CD4-positive, alpha-beta T cell treated with Interleukin-6 at 100 ng/mL for 8 hours (primary cell): Measurements from ENCODE around the gene C19orf81.
A peak's percentile ranks its signal among the peaks of the same experiment; 100 is the strongest.

Source experiments
- DNase-seq: peaks from one replicate; pipeline ENCODE4 v3.0.0-alpha.2; 2020; ENCODE audit warnings: mixed read lengths, low spot score

The C19orf81 gene

DNA sequence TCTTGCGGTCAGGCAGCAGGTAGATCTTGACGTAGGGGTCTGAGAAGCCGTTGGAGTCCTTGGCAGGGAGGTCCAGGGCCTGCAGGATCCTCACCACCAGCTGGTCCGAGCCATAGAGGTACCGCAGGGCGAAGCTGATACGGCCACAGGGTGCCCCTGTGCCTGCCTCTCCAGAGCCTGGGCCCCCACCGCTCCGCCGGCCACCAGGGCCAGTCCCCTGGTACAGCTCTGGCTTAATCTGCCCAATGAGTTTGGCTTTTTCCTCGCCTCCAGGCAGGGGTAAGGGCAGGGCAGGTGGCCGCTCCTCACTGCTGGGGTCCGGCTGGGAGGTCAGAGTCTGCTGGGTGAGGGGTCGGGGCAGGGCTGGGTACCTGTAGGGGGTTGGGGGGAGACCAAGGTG lies 19.4 kb upstream of the C19orf81 start:
- no peak for DNase-seq

DNA sequence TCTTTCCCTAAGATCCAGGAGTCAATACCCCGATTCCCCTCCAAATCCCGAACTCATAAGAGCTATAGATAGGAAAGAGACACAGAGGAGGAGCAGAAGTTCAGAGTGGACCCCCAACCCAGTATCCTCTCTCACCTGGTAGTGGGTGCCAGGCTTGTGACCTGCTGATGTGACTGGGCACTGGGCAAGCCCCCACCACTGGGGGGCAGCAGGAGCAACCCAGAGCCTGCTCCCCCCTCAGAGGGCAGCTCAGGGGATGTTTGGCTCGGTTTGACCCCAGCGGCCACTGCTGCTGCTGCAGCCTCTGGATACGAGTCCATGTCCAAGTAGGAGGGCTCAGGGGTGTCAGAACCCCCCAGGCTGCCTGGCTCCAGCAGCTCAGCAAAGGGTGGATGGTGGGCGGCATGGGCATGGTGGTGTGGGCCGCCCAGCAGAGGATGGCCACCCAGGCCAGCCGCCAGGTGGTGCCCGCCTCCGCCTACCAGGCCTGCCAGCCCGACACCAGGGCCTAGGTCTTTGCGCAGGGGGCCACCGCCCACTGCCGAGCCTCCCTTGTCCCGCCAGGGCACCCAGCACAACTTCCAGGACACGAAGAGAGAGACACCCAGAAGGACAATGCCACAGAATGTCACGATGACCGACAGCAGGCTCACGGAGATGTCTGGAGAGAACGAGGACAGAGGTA lies 17.0 kb upstream of the C19orf81 start:
- no peak for DNase-seq

- DNase-seq, result no peak
Observed at GRCh38 chr19:50633359-50633758, 15.9 kb upstream of the C19orf81 start.

DNA sequence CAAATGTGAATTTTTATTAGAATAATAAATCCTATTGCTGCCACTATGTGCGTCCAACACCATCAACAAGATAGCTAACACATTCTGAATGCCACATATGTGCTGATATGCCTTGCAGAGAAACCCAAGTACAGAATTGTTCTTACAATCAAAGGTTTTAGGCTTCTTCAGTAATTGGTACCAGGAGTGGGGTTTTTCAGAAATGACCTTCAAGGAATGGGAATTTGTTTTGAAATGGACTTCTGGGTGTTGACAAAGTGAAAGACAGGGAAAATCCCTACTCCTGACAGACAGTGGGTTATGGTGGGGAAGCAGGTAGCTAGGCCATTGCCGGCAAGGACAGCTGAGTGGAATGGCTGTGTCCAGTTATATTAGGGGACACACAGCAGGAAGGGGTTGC lies 15.3 kb upstream of the C19orf81 start:
- DNase-seq, result no peak

- DNase-seq, result no peak
Observed at GRCh38 chr19:50636317-50637085, 12.7 kb upstream of the C19orf81 start.

GRCh38 chr19:50638600-50638999 lies 10.6 kb upstream of the C19orf81 start:
- DNase-seq, result no peak

- no peak for DNase-seq
Observed at GRCh38 chr19:50639121-50640112, 9.8 kb upstream of the C19orf81 start, which contains the start of gene SYT3. Gene SYT3, minus strand, starts transcription at chr19:50639881. Its CDS starts 2,470 bp downstream, at chr19:50637411.

DNA sequence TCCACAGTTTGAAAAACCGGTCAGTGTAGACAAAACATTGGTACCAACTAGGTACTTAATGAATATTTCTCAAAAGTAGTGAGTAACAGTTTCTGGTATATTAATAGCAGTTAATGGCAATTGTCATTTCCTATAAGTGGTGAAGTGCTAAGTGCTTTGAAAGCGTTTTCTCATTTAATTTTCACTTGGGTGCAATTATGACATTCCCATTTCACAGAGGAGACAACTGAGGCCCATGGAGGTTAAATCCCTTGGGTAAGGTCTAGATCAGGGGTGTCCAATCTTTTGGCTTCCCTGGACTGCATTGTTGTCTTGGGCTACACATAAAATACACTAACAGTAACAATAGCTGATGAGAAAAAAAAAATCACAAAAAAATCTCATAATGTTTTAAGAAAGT lies 8.9 kb upstream of the C19orf81 start:
- no peak for DNase-seq

GRCh38 chr19:50644315-50644915 lies 4.8 kb upstream of the C19orf81 start:
- DNase-seq, result no peak

DNA sequence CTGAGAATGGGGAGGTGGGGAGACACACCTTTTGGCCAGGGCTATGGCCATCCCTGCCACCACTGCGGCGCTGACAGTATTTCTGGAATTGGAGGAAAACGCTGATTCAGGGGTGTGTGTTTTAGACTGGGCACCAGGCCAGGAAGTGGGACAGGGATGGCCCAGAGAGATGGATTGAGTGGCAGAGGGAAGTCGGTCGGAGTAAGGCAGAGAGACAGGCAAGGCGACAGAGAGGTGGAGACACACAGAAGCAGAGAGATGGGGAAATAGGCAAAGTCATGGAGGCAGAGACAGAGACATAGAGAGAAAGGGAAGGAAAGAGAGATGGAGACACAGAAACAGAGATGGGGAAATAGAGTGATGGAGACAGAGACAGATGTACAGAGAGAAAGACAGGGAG lies 4.1 kb upstream of the C19orf81 start:
- no peak for DNase-seq

DNA sequence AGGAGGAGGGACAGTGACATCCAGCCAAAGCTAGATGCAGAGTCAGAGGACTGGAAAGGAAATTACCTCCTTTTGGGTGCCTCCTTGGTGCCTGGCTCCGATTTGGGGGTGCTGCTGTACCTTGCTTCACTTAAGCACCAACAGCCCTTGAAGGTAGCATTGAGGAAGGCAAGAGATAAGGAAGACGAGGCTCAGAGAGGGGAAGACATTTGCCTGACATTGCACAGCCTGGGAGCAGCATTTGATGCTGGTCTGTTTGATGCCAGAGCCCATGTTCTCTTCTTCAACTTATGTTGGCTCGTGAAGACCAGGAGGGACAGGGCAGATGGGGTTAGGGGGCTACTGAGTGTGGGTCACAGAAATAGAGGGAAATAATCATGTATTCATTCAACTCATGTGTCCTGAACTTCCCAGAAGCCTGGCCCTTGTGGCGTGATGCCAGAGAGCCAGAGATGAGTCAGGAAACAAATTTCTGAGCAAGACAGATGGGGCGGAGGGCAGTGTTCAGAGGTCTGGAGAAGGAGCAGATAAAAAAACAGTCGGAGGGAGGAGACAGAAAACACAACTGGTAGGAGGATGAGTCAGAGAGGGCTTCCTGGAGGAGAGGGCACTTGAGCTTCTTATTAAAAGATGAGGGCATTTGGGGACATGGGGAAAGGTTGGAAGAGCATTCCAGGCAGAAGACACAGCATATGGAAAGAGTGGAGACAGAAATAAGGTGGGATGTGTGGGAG lies 3.0 kb upstream of the C19orf81 start:
- no peak for DNase-seq

DNA sequence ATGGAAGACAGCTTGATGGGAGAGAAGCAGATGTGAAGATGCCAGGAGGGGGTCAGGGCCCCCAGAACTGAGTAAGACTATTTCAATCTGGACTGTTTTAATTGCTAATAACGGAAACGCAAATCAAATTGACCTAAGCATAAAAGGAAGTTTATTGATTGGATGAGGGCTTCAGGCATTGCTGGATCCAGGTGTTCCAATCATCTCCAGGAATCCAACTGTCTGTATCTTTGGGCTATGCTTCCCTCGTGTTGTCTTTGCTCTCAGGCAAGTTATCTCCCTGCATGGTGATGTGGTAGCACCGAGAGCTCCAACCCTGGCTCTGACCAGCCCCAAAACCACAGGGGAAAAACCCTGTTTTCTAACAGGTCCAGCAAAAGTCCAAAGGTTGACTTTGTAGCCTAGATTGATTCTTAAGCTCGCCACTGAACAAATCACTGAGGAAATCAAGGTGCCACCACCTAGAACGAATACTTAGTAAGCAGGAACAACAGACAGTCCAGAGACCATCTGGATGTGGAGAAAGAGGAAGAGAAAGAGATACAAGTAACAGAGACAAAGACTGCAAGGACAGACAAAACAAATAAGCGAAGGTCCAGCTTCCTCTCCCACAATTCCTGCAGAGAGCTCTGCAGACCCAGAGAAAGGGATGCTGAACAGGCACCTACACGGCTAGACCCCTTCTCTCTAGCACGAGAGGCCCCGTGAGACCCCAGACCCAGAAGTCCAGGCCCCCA lies 1.2 kb upstream of the C19orf81 start:
- no peak for DNase-seq

- DNase-seq, result no peak
Observed at GRCh38 chr19:50648659-50649058, 586 bp upstream of the C19orf81 start.

DNA sequence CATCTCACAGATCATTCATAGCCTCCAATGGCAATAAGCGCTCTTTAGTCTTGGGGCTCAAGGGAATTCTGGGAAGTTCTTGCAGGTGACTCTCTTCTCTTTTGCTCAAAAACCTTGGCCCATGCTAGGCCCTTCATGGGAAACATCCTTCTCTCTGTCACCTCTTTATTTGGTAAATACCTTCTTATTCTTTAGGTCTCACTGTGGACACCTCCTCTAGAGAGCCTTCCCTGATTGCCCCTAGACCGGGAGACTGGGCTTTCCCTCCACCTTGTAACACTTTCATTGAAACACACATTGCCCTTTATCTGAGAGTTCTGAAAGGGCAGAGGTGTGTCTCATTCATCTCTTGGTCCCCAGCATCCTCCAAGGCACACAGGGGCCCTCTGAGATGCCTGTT lies 1.9 kb downstream of the C19orf81 start:
- no peak for DNase-seq

DNA sequence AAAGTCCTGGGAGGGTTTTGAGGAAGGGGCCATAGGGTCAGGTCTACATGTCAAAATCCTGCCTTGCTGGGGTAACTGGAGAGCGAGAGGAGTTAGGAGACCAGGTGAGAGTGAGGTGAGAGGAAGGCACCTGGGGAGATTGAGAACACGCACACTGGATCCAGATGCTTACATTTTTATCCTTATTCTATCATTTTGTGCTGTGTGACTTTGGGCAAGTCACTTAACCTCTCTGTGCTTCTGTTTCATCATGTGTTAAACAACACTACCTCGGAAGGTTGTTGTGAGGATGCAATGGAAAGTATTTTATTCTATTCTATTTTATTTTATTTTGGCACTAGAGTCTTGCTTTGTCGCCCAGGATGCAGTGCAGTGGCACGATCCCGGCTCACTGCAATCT lies 3.5 kb downstream of the C19orf81 start:
- no peak for DNase-seq

GRCh38 chr19:50654882-50655281 lies 5.6 kb downstream of the C19orf81 start:
- no peak for DNase-seq

DNA sequence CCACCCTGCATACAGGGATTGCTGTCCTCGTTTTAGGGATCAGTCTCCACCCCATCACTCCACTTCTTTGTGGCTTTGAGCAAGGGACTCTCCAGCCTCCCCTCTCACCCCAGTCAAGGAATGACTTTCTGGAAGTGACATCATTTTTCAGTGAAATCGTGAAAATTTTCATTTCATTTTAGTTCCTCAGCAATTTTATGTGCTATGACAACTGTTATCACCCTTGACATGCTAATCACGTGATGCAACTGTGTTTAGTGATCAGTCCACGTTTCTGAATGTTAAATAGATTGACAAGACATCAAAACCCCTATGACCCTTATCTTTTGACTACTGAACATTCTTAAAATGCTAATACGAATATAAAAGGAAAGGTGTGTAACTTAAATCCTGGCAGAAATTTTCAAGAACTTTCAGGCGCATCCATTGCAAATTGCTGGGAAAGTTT lies 8.0 kb downstream of the C19orf81 start:
- DNase-seq, result no peak

- DNase-seq, result peak; percentile 54
Observed at GRCh38 chr19:50657712-50658440, 8.6 kb downstream of the C19orf81 start.

- peak; percentile 21 for DNase-seq
Observed at GRCh38 chr19:50658441-50659317, 9.4 kb downstream of the C19orf81 start.
